Kidney capillary endothelial cell (primary cell): ENCODE results near the gene TCF7L1.
"Not testable (repeated sequence)": the region's sequence is repeated elsewhere in the genome, so short reads cannot be mapped to it uniquely, and the experiment has no call there.

Experiments
- DNase-seq: peaks from one replicate; pipeline ENCODE4 v3.0.0-alpha.2; 2018; ENCODE audit warnings: low spot score

TCF7L1 gene

GRCh38 chr2:85132397-85132796 is 795 bp upstream of the TCF7L1 start:
- no peak for DNase-seq

GRCh38 chr2:85133751-85134254 is 611 bp downstream of the TCF7L1 start:
- DNase-seq: peak; percentile 38

- DNase-seq: peak; percentile 36
Measured at GRCh38 chr2:85134255-85134895, 1.2 kb downstream of the TCF7L1 start.

- no peak for DNase-seq
Measured at GRCh38 chr2:85134896-85135659, 1.9 kb downstream of the TCF7L1 start.

- no peak for DNase-seq
Measured at GRCh38 chr2:85135660-85135914, 2.4 kb downstream of the TCF7L1 start.

- DNase-seq: no peak
Measured at GRCh38 chr2:85137156-85137555, 4.0 kb downstream of the TCF7L1 start.

- DNase-seq: no peak
Measured at GRCh38 chr2:85143463-85144082, 10.4 kb downstream of the TCF7L1 start.

- no peak for DNase-seq
Measured at GRCh38 chr2:85145116-85145820, 12.1 kb downstream of the TCF7L1 start.

- no peak for DNase-seq
Measured at GRCh38 chr2:85148190-85148589, 15.0 kb downstream of the TCF7L1 start.

- DNase-seq: peak; percentile 40
Measured at GRCh38 chr2:85151026-85151425, 17.8 kb downstream of the TCF7L1 start.

GRCh38 chr2:85152895-85153294 is 19.7 kb downstream of the TCF7L1 start:
- DNase-seq: no peak

- DNase-seq: no peak
Measured at GRCh38 chr2:85154048-85154753, 21.0 kb downstream of the TCF7L1 start.

GRCh38 chr2:85155082-85155481 is 21.9 kb downstream of the TCF7L1 start:
- not testable (repeated sequence) for DNase-seq

GRCh38 chr2:85156153-85156552 is 23.0 kb downstream of the TCF7L1 start:
- DNase-seq: no peak

GRCh38 chr2:85156619-85157018 is 23.4 kb downstream of the TCF7L1 start:
- DNase-seq: no peak

GRCh38 chr2:85157345-85157744 is 24.2 kb downstream of the TCF7L1 start:
- DNase-seq: no peak

- no peak for DNase-seq
Measured at GRCh38 chr2:85158559-85159273, 25.5 kb downstream of the TCF7L1 start.

GRCh38 chr2:85159589-85159988 is 26.4 kb downstream of the TCF7L1 start:
- DNase-seq: no peak

GRCh38 chr2:85160966-85161960 is 28.1 kb downstream of the TCF7L1 start:
- no peak for DNase-seq

- DNase-seq: no peak
Measured at GRCh38 chr2:85162746-85163301, 29.6 kb downstream of the TCF7L1 start.
